Keratinocyte (primary cell): ENCODE data around the gene GAL3ST2.
"Not testable (repeated sequence)": the region's sequence is repeated elsewhere in the genome, so short reads cannot be mapped to it uniquely, and the experiment has no call there.

Experiments used
- CTCF ChIP-seq, 3 experiments: IDR thresholded peaks in 1 of 3; conservative IDR thresholded peaks in 1 of 3; optimal IDR thresholded peaks in 1 of 3; 2 replicates in 2 of 3; 3 replicates in 1 of 3; pipeline versions ENCODE3 to v1.5.1; 2011; ENCODE audit warnings: low read length in 3 of 3, mild to moderate bottlenecking in 3 of 3, moderate library complexity in 2 of 3, control low read depth in 1 of 3, inconsistent platforms in 1 of 3; ENCODE audit not compliant: insufficient read depth in 2 of 3; ENCODE audit errors: extremely low read depth in 1 of 3
- EZH2 ChIP-seq: IDR thresholded peaks from one replicate; pipeline ENCODE4 v1.6.1; 2012; ENCODE audit warnings: inconsistent platforms, mild to moderate bottlenecking, low read length, moderate library complexity

GRCh38 chr2:241743008-241743407, 33.6 kb upstream of the GAL3ST2 start:
- not testable (repeated sequence) for TF ChIP-seq CTCF (optimal IDR thresholded peaks at IDR 0.05 in 1 of 3, IDR thresholded peaks at IDR 0.05 in 1 of 3, conservative IDR thresholded peaks at IDR 0.05 in 1 of 3; ENCODE audit: extremely low read depth in 1 of 3, insufficient read depth in 2 of 3, low read length in 3 of 3); EZH2
